Limb (tissue), 2 donors: Measurements from ENCODE around the gene TIMP1.
"Not testable (repeated sequence)": the region's sequence is repeated elsewhere in the genome, so short reads cannot be mapped to it uniquely, and the experiment has no call there.

ENCODE experiments used
- DNase-seq, 2 donors: peaks; one replicate each; pipeline ENCODE4 v3.0.0-alpha.2; 2016; ENCODE audit errors: extremely low spot score in 2 of 2

The TIMP1 gene

GRCh38 chrX:47603125-47603524, 20.9 kb downstream of the TIMP1 start:
- not testable (repeated sequence) for DNase-seq

- no peak for DNase-seq
These were observed 22.8 kb downstream of the TIMP1 start for GRCh38 chrX:47605024-47605423.

DNA sequence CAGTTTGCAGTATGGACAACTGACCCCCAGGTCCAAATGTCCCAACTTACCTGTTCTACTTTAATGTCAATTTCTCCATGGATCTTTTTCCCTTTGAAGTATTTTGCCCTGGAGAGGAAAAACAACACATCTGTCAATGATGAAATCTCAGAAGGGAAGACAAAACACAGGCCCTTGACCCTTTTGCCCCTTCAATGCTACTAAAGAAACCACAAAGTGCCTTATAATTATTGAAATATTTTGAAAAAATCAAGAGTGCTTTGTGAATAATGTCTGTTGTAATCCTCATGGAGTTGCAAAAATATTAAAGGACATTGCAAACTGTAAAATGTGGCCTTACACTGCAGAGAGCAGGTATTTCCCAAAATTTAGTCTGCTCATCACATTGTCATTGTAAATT, 24.9 kb downstream of the TIMP1 start:
- no peak for DNase-seq

DNA sequence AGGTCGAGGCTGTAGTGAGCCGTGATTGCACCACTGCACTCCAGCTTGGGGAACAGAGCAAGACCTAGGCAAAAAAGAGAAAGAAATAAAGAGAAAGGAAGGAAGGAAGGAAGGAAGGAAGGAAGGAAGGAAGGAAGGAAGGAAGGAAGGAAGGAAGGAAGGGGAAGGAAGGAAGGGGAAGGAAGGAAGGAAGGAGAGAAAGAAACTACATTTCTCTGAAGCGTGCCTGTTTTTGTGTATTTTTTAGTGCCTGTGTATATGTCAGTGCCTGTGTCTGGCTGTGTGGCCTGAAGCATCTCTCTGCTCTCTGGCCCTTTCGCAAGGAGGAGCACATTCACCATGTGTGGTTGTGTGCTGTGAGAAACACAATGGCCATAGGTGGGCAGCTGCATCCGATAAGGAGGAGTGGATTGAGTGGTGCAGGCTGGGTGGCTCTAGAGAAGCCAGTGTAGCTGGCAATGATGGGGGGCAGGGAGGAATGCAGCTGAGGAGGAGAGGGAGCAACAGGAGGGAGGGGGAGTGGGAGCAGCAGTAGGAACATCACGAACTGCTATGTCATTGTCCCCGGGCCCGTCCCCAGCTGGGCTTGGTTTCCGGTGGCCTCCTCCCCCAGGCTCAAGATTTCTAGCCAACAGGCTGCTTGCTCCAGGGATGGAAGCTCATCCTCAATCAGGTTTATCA, 26.0 kb downstream of the TIMP1 start:
- no peak for DNase-seq

DNA sequence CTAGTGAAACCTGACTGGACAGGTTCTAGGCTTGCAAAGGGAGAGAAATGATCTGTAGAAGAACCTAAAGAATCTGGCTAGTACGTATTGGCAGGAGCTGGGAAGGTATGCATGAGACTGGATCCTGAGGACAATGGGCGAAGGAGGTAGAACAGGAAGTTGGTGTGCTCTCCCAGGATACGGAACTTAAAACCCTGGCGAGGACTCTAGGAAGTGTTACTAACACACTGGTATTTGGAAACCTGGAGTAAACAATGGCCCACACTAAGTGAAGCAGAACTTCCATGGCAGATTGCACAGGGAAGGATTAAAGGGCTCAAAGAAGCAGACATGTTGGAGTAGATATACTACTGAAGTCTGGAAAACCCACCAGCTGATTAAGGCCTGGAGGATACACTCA, 28.3 kb downstream of the TIMP1 start:
- DNase-seq: no peak

DNA sequence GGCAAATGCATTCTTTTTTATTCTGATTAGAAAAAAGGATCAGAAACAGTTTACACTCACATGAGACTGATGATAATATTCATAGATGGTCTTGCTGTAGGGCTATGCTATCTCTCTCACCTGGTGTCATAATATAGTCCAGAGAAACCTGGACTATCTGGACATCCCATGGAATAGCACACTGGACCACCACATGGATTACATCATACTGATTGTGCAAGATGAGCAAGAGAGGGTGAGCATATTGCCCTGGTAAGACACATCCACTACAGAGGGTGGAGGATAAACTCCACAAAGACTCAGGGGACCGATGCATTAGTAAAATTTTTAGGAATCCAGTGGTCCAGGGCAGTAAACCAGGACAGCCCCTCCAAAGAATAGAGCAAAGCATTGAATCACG, 29.3 kb downstream of the TIMP1 start:
- DNase-seq: no peak

DNA sequence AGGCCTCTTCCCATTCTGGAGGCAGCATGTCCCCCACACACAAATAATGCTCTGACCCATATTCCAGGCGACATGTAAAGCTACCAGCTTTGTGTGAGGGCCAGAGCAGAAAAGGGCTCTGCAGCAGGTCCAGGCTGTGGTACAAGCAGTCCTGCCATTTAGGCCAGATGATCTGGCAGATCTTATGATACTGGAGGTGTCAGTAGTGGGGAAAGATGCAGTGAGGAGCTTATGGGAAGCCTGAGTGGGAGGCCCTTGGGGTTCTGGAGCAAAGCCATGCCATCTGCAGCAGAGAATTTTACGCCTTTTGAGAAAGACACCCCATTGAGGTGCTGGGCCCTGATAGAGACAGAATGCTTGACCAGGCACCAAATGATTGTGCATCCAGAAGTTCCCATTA, 29.7 kb downstream of the TIMP1 start:
- DNase-seq: no peak

DNA sequence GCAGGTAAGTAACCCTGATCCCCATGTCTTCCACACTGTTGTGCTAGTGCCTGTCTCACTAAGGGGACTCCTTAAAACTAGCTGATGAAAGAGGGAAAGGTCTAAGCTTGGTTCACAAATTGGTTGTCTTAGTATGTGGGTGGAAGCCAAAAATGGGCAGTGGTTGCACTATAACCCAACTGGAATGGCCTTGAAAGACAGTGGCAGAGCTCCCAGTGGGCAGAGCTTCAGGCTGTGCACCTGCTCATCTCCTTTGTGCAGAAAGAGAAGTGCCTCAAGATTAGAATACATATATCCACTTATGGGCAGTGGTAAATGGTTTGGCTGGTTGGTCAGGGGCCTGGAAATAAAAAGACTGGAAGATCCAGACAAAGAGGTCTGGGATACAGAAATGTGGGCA, 30.2 kb downstream of the TIMP1 start:
- no peak for DNase-seq

GRCh38 chrX:47613082-47613481, 30.8 kb downstream of the TIMP1 start:
- DNase-seq: no peak

- no peak for DNase-seq
These were observed 32.4 kb downstream of the TIMP1 start for GRCh38 chrX:47614618-47615017.

- DNase-seq: no peak
These were observed 36.8 kb downstream of the TIMP1 start for GRCh38 chrX:47618923-47619485.

DNA sequence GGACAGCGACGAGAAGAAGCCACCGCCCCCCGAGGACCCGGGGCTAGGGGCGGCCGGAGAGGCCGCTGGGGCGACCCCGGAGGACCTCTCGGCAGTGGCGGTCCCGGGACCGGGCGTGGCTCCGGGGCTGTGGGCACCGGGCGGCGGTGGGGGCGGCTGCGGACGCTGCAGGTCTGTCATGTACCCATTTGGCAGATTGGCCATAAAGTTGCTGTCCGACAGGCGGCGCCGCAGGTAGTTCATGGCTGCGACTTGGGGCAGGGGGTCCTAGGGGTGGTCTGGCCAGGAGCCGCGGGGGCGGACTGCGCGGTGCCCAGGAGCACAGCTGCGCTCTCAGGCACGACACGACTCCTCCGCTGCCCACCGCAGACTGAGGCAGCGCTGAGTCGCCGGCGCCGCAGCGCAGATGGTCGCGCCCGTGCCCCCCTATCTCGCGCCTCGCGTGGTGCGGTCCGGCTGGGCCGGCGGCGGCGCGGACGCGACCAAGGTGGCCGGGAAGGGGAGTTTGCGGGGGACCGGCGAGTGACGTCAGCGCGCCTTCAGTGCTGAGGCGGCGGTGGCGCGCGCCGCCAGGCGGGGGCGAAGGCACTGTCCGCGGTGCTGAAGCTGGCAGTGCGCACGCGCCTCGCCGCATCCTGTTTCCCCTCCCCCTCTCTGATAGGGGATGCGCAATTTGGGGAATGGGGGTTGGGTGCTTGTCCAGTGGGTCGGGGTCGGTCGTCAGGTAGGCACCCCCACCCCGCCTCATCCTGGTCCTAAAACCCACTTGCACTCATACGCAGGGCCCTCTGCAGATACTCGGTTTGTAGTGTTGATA, 37.5 kb downstream of the TIMP1 start, which contains the start of gene SYN1:
SYN1 (minus strand) TSS at position 372 of the 817 bp plus-strand sequence; CDS start at position 243, 129 bp downstream.
- peak; percentile 67 to 87 for DNase-seq

- no peak for DNase-seq
These were observed 38.1 kb downstream of the TIMP1 start for GRCh38 chrX:47620303-47620685.

DNA sequence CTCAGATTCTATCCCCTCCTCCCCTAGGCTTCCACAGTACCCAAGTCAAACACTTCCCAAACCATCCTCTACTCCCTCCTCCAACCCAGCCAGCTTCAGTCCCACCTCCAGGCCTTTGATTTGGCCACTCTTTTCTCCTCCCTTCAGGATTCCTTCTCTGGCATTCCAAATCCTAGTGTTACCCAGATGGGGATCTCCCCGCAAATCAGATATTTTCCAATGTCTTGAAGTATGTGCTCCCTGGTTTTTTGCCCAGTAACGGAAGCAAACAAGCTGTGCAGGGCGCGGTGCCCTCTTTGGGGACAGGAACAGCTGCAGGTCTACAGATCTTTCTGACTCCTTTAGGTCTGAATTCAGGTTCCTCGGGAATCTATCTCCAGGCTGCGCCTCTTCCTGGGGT, 39.6 kb downstream of the TIMP1 start:
- DNase-seq: no peak

GRCh38 chrX:47623540-47624027, 41.3 kb downstream of the TIMP1 start:
- peak; percentile 36 to 76 for DNase-seq

- DNase-seq: no peak
These were observed 43.1 kb downstream of the TIMP1 start for GRCh38 chrX:47625365-47625764.

GRCh38 chrX:47628982-47629381, 46.7 kb downstream of the TIMP1 start:
- DNase-seq: no peak

DNA sequence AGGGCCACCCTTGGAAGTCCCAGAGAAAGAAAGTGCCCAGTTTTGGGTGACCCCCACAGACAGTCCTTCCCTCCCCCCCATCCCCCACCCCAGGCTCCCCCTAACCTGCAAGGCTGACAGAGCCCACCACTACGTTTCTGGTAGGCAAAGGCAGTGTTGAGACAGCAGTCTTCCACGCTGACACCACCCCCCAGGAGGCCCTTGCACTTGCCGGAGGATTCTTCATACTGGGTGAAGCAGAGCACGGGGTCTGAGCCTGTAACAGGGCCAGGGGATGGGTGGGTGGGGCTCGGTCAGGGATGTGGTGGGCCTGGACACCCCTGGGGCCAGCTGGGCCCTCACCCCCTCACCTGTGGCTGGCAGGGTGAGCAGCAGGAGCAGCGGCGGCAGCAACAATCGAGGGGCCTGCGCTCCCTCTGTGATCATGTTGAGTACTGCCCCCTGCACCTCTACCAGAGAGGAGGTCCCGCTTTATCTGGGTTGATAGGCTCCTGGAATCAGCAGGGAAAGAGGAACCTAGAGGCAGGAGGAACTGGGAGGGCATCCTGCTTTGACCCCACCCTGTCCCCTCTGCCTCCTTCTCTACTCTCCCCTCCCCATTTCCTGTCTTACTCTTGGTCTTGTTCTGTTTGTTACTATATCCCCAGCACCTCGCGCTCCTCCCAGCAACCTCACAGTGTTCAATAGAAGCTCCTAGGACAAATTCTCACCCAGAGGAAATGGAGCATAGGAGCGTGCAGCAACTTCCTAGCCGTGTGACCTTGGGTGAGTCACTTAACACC, 47.4 kb downstream of the TIMP1 start, which contains the start of gene CFP:
CFP (minus strand) TSS at position 512 of the 782 bp plus-strand sequence; CDS start at position 426, 86 bp downstream.
- no peak for DNase-seq

- DNase-seq: no peak
These were observed 49.4 kb downstream of the TIMP1 start for GRCh38 chrX:47631676-47632075.

DNA sequence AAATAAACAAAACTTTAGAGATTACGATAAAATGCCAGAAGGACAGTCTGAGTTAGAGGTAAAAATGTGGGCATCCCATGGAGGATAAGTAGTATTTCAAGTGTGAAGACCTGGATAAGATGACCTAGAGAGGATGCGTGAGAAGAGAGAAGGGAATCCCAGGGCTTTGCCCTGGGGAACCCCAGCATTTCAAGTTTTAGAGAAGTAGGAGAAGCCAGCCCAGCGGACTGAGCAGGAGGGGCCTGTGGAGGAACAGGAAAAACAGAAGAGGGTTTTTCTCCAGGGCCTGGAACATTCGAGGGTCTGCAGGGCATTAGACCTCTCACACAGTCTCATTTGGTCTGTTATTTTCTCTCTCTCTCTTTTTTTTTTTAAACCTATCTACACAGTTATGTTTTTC, 50.4 kb downstream of the TIMP1 start:
- DNase-seq: no peak
